ENCODE results near the gene LRPAP1. TPM values are rescaled to one million over a fixed set of nuclear protein-coding genes. Genes with fewer than 3 reads are reported as not detected.

Gene LRPAP1
- total and polyA plus RNA-seq, 8 donors, result 31.5 to 92.0 (median 52.8) TPM

GRCh38 chr4:3524349-3524748 is 7.9 kb downstream of the LRPAP1 start:
- peaks cover 65 to 100% (median 98%) of the 10 kb centered on the region in 4 donors for H3K36me3 ChIP-seq

GRCh38 chr4:3523628-3524221 is 8.5 kb downstream of the LRPAP1 start:
- Histone ChIP-seq H3K36me3 (peaks cover 68 to 100% (median 98%) of the 10 kb centered on the region in 4 donors), H3K4me3 (no peak overlapping the region), H3K4me1 (peaks cover 0 to 28% (median 13%) of the 10 kb centered on the region in 4 donors), H3K27ac (no peak overlapping the region), H3K27me3 (no peaks in the 10 kb centered on the region), H3K9me3 (no peaks in the 10 kb centered on the region)
- intact Hi-C loops (cut with DNase I; ENCODE audit: low total_unique reads), result no loop called here
- WGBS, 5 donors, result 87 to 93% (median 89%) methylated on average over 22 to 24 of the region's 24 CpGs
- no peak for TF ChIP-seq EP300 (IDR thresholded peaks at IDR 0.05)
- DNase-seq, result no peak

More at GRCh38 chr4:3524349-3524748, 7.9 kb downstream of the LRPAP1 start:
- H3K4me3 ChIP-seq, result no peak overlapping the region
- TF ChIP-seq EP300 (IDR thresholded peaks at IDR 0.05), result no peak
- no peak for TF ChIP-seq CTCF (IDR thresholded peaks at IDR 0.05)
- TF ChIP-seq POLR2AphosphoS5 (IDR thresholded peaks at IDR 0.05), result no peak
- TF ChIP-seq POLR2A (IDR thresholded peaks at IDR 0.05), result no peak
- DNase-seq, result no peak
- no peaks in the 10 kb centered on the region for H3K27me3 ChIP-seq
- no peak overlapping the region for H3K27ac ChIP-seq
- intact Hi-C loops (cut with DNase I; ENCODE audit: low total_unique reads), result no loop called here
- H3K4me1 ChIP-seq, result peaks cover 0 to 30% (median 19%) of the 10 kb centered on the region in 4 donors
- H3K9me3 ChIP-seq, result no peaks in the 10 kb centered on the region
- 79 to 94% (median 90%) methylated on average over 3 to 8 of the region's 8 CpGs for WGBS, 5 donors

- intact Hi-C loops (cut with DNase I; ENCODE audit: low total_unique reads), result no loop called here
Observed at GRCh38 chr4:3523146-3523627, 9.0 kb downstream of the LRPAP1 start.

GRCh38 chr4:3522651-3523050 is 9.6 kb downstream of the LRPAP1 start:
- Histone ChIP-seq H3K9me3 (no peaks in the 10 kb centered on the region), H3K27ac (no peak overlapping the region), H3K36me3 (peaks cover 71 to 100% (median 98%) of the 10 kb centered on the region in 4 donors), H3K4me3 (no peak overlapping the region), H3K27me3 (no peaks in the 10 kb centered on the region), H3K4me1 (peaks cover 0 to 21% (median 4%) of the 10 kb centered on the region in 4 donors)
- intact Hi-C loops (cut with DNase I; ENCODE audit: low total_unique reads), result no loop called here
- WGBS, 5 donors, result 88 to 95% (median 93%) methylated on average over 9 to 19 of the region's 19 CpGs
- DNase-seq, result no peak
- TF ChIP-seq EP300 (IDR thresholded peaks at IDR 0.05) (no peak), POLR2A (IDR thresholded peaks at IDR 0.05) (no peak), POLR2AphosphoS5 (IDR thresholded peaks at IDR 0.05) (no peak), CTCF (IDR thresholded peaks at IDR 0.05) (no peak)

More at GRCh38 chr4:3523146-3523627, 9.0 kb downstream of the LRPAP1 start:
- Histone ChIP-seq H3K36me3 (peaks cover 67 to 100% (median 98%) of the 10 kb centered on the region in 4 donors), H3K4me3 (no peak overlapping the region), H3K27me3 (no peaks in the 10 kb centered on the region), H3K4me1 (peaks cover 0 to 26% (median 8%) of the 10 kb centered on the region in 4 donors), H3K27ac (no peak overlapping the region), H3K9me3 (no peaks in the 10 kb centered on the region)
- TF ChIP-seq EP300 (IDR thresholded peaks at IDR 0.05) (no peak), POLR2AphosphoS5 (IDR thresholded peaks at IDR 0.05) (no peak), POLR2A (IDR thresholded peaks at IDR 0.05) (no peak), CTCF (IDR thresholded peaks at IDR 0.05) (no peak)
- 92 to 98% (median 98%) methylated on average over 10 of the region's 10 CpGs for WGBS, 5 donors
- no peak for DNase-seq

GRCh38 chr4:3522326-3522640 is 9.9 kb downstream of the LRPAP1 start:
- intact Hi-C loops (cut with DNase I; ENCODE audit: low total_unique reads), result no loop called here
- no peak overlapping the region for H3K4me3 ChIP-seq
- peaks cover 0 to 17% (median 2%) of the 10 kb centered on the region in 4 donors for H3K4me1 ChIP-seq
- H3K36me3 ChIP-seq, result peaks cover 75 to 100% (median 98%) of the 10 kb centered on the region in 4 donors
- H3K27me3 ChIP-seq, result no peaks in the 10 kb centered on the region
- DNase-seq, result no peak
- H3K9me3 ChIP-seq, result no peaks in the 10 kb centered on the region
- TF ChIP-seq CTCF (IDR thresholded peaks at IDR 0.05) (no peak), POLR2A (IDR thresholded peaks at IDR 0.05) (no peak), POLR2AphosphoS5 (IDR thresholded peaks at IDR 0.05) (no peak), EP300 (IDR thresholded peaks at IDR 0.05) (no peak)
- 84 to 94% (median 92%) methylated on average over 5 to 15 of the region's 15 CpGs for WGBS, 5 donors
- H3K27ac ChIP-seq, result no peak overlapping the region

Data from stomach (tissue), 9 donors.